B cell (primary cell): Measurements from ENCODE around the gene GALR3. TPM values are rescaled to one million over a fixed set of nuclear protein-coding genes. Genes with fewer than 3 reads are reported as not detected.

ENCODE experiments used
- ATAC-seq: fragments of 200-7000 bp; cut with Tn5 transposase; one replicate; pipeline ENCODE4 v1.10.0; 2021; ENCODE audit warnings: low read depth, mild to moderate bottlenecking, moderate number of reproducible peaks, moderate library complexity
- CTCF ChIA-PET: fragments of 350-600 bp; sonication (Branson Sonifier 250); formaldehyde crosslinking; loops from one replicate; lab custom pipeline; 2021; ENCODE audit warnings: antibody characterized with exemption, inconsistent platforms; lab: Charles Lee
- POLR2A ChIA-PET: fragments of 350-600 bp; sonication (Branson Sonifier 250); formaldehyde crosslinking; loops from one replicate; lab custom pipeline; 2021; ENCODE audit warnings: antibody characterized with exemption; lab: Charles Lee
- DNase-seq: peaks from one replicate; pipeline ENCODE4 v3.0.0; 2013
- H2AFZ ChIP-seq: 2 replicates; pipeline ENCODE4 v1.6.1; 2012; ENCODE audit warnings: mild to moderate bottlenecking, low read depth, low read length; ENCODE audit not compliant: insufficient read depth, poor library complexity, severe bottlenecking
- H3K27ac ChIP-seq, 2 donors: 1 replicate in 1 of 2; 2 replicates in 1 of 2; pipeline ENCODE4 v1.5.1; 2012 to 2013; ENCODE audit warnings: low read length in 2 of 2, mild to moderate bottlenecking in 2 of 2, moderate library complexity in 1 of 2
- H3K27me3 ChIP-seq, 4 experiments: fragments of 200-600 bp in 1 of 4; sonication (generic) in 1 of 4; replicated peaks in 1 of 4; 1 replicate in 2 of 4; 2 replicates in 2 of 4; pipeline versions ENCODE4 v1.6.1 to v1.7.0; 2013 to 2016; ENCODE audit warnings: low read length in 3 of 4, mild to moderate bottlenecking in 2 of 4, mixed read lengths in 1 of 4, moderate library complexity in 1 of 4; ENCODE audit not compliant: insufficient read depth in 4 of 4, control insufficient read depth in 3 of 4; ENCODE audit errors: control extremely low read depth in 1 of 4
- H3K36me3 ChIP-seq, 2 experiments: replicated peaks in 1 of 2; 1 replicate in 1 of 2; 2 replicates in 1 of 2; pipeline versions ENCODE4 v1.6.1 to v1.7.1; 2013; ENCODE audit warnings: low read length in 1 of 2; ENCODE audit not compliant: insufficient read depth in 2 of 2, control insufficient read depth in 1 of 2; ENCODE audit errors: control extremely low read depth in 1 of 2, extremely low read depth in 1 of 2
- H3K4me1 ChIP-seq, 2 donors: fragments of 200-600 bp in 1 of 2; sonication (generic) in 1 of 2; 1 replicate in 1 of 2; 2 replicates in 1 of 2; pipeline versions ENCODE4 v1.5.1 to v1.6.1; 2013 to 2017; ENCODE audit warnings: low read length in 2 of 2; ENCODE audit not compliant: control insufficient read depth in 2 of 2, insufficient read depth in 2 of 2
- H3K4me2 ChIP-seq: replicated peaks from 2 replicates; pipeline ENCODE3; 2012; ENCODE audit warnings: mild to moderate bottlenecking, low read depth, low read length; ENCODE audit not compliant: poor library complexity, severe bottlenecking
- H3K4me3 ChIP-seq, 5 experiments: fragments of 200-600 bp in 1 of 5; sonication (generic) in 1 of 5; 1 replicate in 3 of 5; 2 replicates in 2 of 5; pipeline versions ENCODE4 v1.5.1 to v1.7.0; 2011 to 2016; ENCODE audit warnings: low read length in 4 of 5, mild to moderate bottlenecking in 4 of 5, low read depth in 2 of 5, control low read depth in 1 of 5, moderate library complexity in 1 of 5; ENCODE audit not compliant: insufficient read depth in 1 of 5; ENCODE audit errors: control extremely low read depth in 1 of 5, extremely low read depth in 1 of 5
- H3K79me2 ChIP-seq: fragments of 200-600 bp; sonication (generic); one replicate; pipeline ENCODE4 v1.6.0; 2016; ENCODE audit warnings: low read length; ENCODE audit not compliant: control insufficient read depth, insufficient read depth
- H3K9ac ChIP-seq: fragments of 200-600 bp; sonication (generic); 2 replicates; pipeline ENCODE4 v1.6.1; 2017; ENCODE audit warnings: mild to moderate bottlenecking, low read length, moderate library complexity
- H3K9me3 ChIP-seq, 3 donors: one replicate each; pipeline versions ENCODE4 v1.6.1 to v1.7.1; 2013; ENCODE audit warnings: low read length in 2 of 3; ENCODE audit not compliant: control insufficient read depth in 2 of 3, insufficient read depth in 1 of 3; ENCODE audit errors: control extremely low read depth in 1 of 3
- H4K20me1 ChIP-seq: 2 replicates; pipeline ENCODE4 v1.6.0; 2012; ENCODE audit warnings: mild to moderate bottlenecking, low read length; ENCODE audit not compliant: insufficient read depth, control insufficient read depth, poor library complexity, severe bottlenecking
- H3K27ac Mint-ChIP-seq: one replicate; pipeline ENCODE4 v1.8.0; 2021; ENCODE audit warnings: mixed read lengths
- H3K27me3 Mint-ChIP-seq: one replicate; pipeline ENCODE4 v1.8.0; 2021; ENCODE audit warnings: mixed read lengths
- H3K4me1 Mint-ChIP-seq: one replicate; pipeline ENCODE4 v1.8.0; 2021; ENCODE audit warnings: mixed read lengths
- H3K4me3 Mint-ChIP-seq: one replicate; pipeline ENCODE4 v1.8.0; 2021; ENCODE audit warnings: mixed read lengths
- H3K9me3 Mint-ChIP-seq: one replicate; pipeline ENCODE4 v1.8.0; 2022; ENCODE audit warnings: mixed read lengths; ENCODE audit not compliant: insufficient read depth
- EZH2 ChIP-seq: IDR thresholded peaks from 2 replicates; pipeline ENCODE4 v1.6.1; 2012; ENCODE audit warnings: borderline replicate concordance, low read depth, mild to moderate bottlenecking, moderate library complexity, low read length; ENCODE audit not compliant: insufficient read depth, poor library complexity, severe bottlenecking
- WGBS: methylation state at CpG from one replicate; pipeline ENCODE4 v1.1.5; 2013; ENCODE audit warnings: missing lambda C conversion rate; ENCODE audit not compliant: insufficient coverage; 5-methylcytosine and 5-hydroxymethylcytosine counted together
- intact Hi-C: fragments of 100-400 bp; cut with micrococcal nuclease; formaldehyde crosslinking; loops from one replicate; pipeline ENCODE4 v1.10.0; 2022
- polyA plus RNA-seq: library from polyadenylated mRNA; depleted of rRNA; stranded (reverse); fragments of >200 nt; gene quantifications from 2 replicates; pipeline ENCODE4 v1.2.3, GENCODE V29; 2012
- total RNA-seq, 2 donors: library from RNA; stranded (reverse); fragments of 120-200 nt in 1 of 2; gene quantifications; 1 replicate in 1 of 2; 2 replicates in 1 of 2; pipeline versions ENCODE4 v1.2.3 to v1.2.4, GENCODE V29; 2013 to 2022
- TF ChIP-seq, protein P1 (sequence below): fragments of 200-600 bp; IDR thresholded peaks from one replicate; pipeline ENCODE4 v1.8.0; 2022; ENCODE audit warnings: antibody characterized with exemption, mild to moderate bottlenecking

The GALR3 gene
- total and polyA plus RNA-seq, 2 donors (not counting 1 experiment from before 2014, with no cell fraction given) = not detected

GRCh38 chr22:37803195-37803638 is 20.0 kb upstream of the GALR3 start:
- H3K9ac ChIP-seq = no peak overlapping the region
- no peak overlapping the region for H3K4me3 ChIP-seq
- no peak overlapping the region for H3K27ac ChIP-seq
- TF ChIP-seq EZH2 = no peak
- TF ChIP-seq, protein P1, sequence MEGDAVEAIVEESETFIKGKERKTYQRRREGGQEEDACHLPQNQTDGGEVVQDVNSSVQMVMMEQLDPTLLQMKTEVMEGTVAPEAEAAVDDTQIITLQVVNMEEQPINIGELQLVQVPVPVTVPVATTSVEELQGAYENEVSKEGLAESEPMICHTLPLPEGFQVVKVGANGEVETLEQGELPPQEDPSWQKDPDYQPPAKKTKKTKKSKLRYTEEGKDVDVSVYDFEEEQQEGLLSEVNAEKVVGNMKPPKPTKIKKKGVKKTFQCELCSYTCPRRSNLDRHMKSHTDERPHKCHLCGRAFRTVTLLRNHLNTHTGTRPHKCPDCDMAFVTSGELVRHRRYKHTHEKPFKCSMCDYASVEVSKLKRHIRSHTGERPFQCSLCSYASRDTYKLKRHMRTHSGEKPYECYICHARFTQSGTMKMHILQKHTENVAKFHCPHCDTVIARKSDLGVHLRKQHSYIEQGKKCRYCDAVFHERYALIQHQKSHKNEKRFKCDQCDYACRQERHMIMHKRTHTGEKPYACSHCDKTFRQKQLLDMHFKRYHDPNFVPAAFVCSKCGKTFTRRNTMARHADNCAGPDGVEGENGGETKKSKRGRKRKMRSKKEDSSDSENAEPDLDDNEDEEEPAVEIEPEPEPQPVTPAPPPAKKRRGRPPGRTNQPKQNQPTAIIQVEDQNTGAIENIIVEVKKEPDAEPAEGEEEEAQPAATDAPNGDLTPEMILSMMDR = no peak
- H3K9me3 ChIP-seq = peaks cover 0 to 39% (median 0%) of the 10 kb centered on the region in 3 donors
- Mint-ChIP-seq H3K27me3 (peaks cover 56% of the 10 kb centered on the region), H3K27ac (no peak overlapping the region), H3K4me1 (peaks cover 35% of the 10 kb centered on the region), H3K4me3 (peak overlapping the region; percentile 72), H3K9me3 (no peaks in the 10 kb centered on the region)
- DNase-seq (no peak), ATAC-seq (no peak)
- ChIA-PET CTCF (no interaction called here), POLR2A (no interaction called here)
- H3K4me1 ChIP-seq = peaks cover 51 to 58% of the 10 kb centered on the region in 2 donors
- no peak overlapping the region for H2AFZ ChIP-seq
- no peaks in the 10 kb centered on the region for H3K79me2 ChIP-seq
- H3K27me3 ChIP-seq = peaks cover 0 to 71% (median 44%) of the 10 kb centered on the region in 4 experiments
- peaks cover 5% of the 10 kb centered on the region for H4K20me1 ChIP-seq
- peak overlapping the region; percentile 75 for H3K4me2 ChIP-seq
- H3K36me3 ChIP-seq = no peaks in the 10 kb centered on the region
- intact Hi-C loops = no loop called here
- WGBS = 33% methylated on average over 13 of the region's 16 CpGs

- Histone ChIP-seq H3K36me3 (no peaks in the 10 kb centered on the region), H3K27ac (no peak overlapping the region), H3K27me3 (peaks cover 0 to 77% (median 46%) of the 10 kb centered on the region in 4 experiments), H3K79me2 (no peaks in the 10 kb centered on the region), H4K20me1 (peaks cover 5% of the 10 kb centered on the region), H3K4me2 (peak overlapping the region; percentile 89), H3K4me1 (peaks cover 57 to 63% of the 10 kb centered on the region in 2 donors), H2AFZ (peak overlapping the region; percentile 79), H3K4me3 (no peak overlapping the region), H3K9me3 (peaks cover 0 to 39% (median 0%) of the 10 kb centered on the region in 3 donors), H3K9ac (no peak overlapping the region)
- Mint-ChIP-seq H3K27me3 (peaks cover 57% of the 10 kb centered on the region), H3K27ac (peak overlapping the region; percentile 3), H3K4me1 (peaks cover 35% of the 10 kb centered on the region), H3K4me3 (peak overlapping the region; percentile 72), H3K9me3 (no peaks in the 10 kb centered on the region)
- POLR2A ChIA-PET = no interaction called here
- intact Hi-C loops = no loop called here
- CTCF ChIA-PET = interaction anchor here (0.7 kb wide), 1 partner anchor 13 kb away, joined by 3 read pairs; no protein-coding TSS in a partner anchor
- WGBS = 86% methylated on average over 26 of the region's 34 CpGs
- ATAC-seq = no peak
- TF ChIP-seq EZH2 = no peak
- TF ChIP-seq, protein P1 = no peak
- peak; percentile 35 for DNase-seq
These were observed 19.4 kb upstream of the GALR3 start for GRCh38 chr22:37803639-37804351.
